NCI-H446 treated with DMSO at 0.1 percent for 48 hours (cell line): ENCODE results near the gene BEND6.
"Not testable (repeated sequence)": the region's sequence is repeated elsewhere in the genome, so short reads cannot be mapped to it uniquely, and the experiment has no call there.

Experiments used
- DNase-seq: peaks from one replicate; lab custom pipeline; 2025; lab: John Stamatoyannopoulos, UW

The BEND6 gene

DNA sequence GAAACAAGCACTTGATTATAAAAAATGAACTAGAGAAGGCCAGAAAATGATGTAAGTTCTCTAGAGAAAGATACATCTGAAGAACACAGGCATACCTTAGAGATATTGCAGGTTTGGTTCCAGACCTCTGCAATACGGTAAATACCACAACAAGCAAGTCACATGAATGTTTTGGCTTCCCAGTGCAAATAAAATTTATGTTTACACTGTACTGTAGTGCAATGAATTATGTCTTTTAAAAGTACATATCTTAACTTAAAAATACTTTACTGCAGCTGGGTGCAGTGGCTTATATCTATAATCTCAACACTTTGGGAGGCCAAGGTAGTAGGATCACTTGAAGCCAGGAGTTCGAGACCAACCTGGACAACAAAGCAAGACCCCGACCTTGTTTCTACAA, 80.6 kb downstream of the BEND6 start:
- no peak for DNase-seq

DNA sequence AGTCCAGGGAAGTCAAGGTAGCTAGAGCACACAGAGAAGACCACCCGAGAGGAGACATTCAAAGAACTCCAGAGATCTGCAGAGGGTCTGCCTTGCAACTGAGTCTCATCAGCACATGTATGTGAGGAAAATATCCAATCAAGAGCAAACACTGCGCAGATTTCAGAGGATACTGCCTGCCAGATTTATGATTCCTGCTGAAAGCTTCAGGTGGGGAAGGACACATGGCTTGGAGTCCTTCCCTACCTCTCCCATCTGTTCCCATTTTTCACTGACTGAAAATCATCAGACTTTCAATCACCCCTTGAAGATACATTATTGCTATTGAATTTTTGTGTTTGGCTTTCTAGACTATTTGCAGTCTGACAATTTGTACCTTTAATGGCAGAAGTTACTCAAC, 84.0 kb downstream of the BEND6 start:
- DNase-seq, result no peak

DNA sequence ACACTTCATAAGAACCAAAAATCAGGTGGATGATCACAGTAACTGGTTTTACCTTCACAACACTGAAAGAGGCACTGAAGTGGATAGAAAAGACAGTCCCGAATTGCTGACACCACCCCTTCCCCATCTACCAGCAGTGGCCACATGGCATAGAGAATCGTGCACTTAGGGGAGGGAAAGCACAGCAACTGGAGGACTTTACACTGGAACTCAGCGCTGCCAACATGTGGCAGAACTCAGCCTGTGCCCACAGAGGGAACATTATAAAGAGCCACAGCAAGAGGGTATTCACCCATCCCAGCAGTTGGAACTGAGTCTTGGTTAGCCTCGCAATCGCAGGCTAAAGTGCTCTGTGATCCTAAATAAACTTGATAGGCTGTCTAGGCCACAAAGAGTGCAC, 85.1 kb downstream of the BEND6 start:
- DNase-seq, result no peak

DNA sequence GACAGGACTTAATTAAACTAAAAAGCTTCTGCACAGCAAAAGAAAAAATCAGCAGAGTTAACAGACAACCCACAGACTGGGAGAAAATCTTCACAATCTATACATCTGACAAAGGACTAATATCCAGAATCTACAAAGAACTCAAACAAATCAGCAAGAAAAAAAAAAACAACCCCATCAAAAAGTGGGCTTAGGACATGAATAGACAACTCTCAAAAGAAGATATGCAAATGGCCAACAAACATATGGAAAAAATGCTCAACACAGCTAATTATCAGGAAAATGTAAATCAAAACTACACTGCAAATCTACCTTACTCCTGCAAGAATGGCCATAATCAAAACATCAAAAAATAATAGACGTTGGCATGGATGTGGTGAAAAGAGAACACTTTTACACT, 89.2 kb downstream of the BEND6 start:
- not testable (repeated sequence) for DNase-seq

DNA sequence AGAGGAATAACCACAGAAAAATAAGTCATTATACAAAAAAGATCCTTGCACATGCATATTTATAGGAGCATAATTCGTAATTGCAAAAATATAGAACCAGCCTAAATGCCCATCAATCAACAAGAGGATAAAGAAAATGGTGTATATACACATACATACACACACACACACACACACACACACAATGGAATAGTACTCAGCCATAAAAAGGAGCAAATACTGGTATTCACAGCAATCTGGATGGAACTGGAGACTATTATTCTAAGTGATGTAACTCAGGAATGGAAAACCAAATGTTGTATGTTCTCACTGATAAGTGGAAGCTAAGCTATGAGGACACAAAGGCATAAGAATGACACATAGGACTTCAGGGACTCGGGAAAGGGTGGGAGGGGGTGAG, 89.7 kb downstream of the BEND6 start:
- no peak for DNase-seq

DNA sequence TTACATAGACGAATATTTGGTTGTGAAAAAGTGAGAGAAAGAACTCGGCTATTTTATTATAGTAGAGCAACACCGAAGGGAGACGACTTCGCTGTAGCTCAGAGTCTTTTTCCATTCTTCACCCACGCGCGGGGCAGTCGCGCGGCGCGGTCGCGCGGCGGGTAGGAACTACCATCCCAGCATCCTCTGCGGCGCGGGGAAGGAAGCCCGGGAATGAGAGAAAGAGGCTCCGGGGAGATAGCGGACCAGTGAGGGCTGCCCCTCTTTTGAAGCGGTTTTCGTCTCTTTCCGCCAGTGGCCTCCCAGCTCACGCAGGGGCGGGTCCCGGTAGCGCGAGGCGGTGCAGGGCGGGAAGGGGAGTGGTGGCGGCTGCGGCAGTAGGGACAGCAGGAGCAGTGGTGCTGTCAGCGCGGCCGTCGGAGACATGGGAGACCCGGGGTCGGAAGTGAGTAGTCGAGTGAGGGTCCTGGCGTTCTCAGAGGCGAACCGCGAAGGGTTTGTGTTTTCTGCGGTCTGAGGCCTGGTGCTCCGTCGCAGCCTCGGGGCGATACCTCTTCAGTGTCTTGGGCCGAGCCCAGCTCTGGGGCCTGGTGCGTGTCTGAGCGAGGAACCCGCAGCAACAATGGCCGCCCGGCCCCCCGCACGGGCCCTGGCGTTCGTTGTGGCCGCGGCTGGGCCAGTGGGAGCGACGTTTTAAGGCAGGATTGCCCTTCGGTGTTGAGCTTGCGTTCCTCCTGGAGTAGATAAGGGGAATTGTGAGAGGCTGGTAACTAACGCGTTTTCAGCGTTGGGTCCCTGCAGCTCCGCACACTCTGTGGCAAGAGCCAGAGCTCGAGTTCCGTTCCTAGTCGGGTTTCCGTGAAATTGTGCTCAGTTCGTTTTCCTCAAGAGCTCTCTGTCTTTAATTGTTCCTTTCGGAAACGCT, 91.7 kb downstream of the BEND6 start, which contains the start of gene KIAA1586:
TSS of gene KIAA1586 (plus strand) at position 362 of the 925 bp plus-strand sequence. CDS start at position 425, 63 bp downstream.
- peak; percentile 91 for DNase-seq

DNA sequence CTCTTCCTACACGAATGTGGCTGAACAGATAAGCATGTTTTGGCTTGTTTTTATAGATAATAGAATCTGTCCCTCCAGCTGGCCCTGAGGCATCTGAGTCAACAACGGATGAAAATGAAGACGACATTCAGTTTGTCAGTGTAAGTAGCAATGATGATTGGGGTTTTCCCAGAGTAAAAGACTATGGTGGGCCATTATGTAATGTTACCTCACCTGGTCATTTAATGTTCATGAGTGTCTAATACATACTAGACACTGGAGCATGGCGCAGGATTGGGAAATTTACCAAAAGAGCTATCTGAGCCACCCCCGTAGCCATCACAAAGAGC, 92.3 kb downstream of the BEND6 start:
- DNase-seq, result not testable (repeated sequence)

DNA sequence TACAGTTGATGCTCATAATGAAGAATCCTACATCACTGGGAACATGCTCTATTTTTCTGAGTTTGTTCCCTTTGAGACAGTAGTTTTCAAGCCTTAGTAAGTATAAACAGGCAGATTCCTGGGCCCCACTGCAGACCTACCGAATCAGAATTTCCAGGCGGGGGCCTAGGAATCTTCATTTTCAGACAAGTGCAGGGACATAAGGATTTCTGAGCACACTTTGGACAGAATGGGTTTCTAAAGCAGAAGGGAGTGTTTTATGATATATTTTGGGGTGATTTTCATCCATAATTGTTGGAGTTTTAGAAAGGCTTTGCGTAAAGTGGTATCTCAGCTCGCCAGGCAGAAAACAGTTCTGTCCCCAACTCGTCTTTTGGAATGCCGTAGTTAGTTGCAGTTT, 93.0 kb downstream of the BEND6 start:
- not testable (repeated sequence) for DNase-seq

DNA sequence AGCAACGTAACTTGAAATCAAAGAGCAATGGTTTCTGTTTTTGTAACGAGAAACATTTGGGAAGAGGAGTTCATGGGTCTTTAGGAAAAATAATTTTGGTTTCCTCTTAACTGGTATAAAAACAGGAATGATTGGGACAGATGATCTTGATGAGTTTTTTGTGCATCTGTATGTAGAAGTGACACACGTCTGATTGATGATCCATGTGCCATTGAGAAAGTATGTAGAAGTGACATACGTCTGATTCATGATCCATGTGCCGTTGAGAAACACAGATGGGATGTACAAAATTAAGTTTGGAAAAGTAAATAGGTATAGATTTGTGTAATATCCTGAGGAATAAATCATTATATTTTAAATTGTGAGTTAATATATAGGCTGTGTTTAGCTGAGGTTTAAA, 93.7 kb downstream of the BEND6 start:
- no peak for DNase-seq

DNA sequence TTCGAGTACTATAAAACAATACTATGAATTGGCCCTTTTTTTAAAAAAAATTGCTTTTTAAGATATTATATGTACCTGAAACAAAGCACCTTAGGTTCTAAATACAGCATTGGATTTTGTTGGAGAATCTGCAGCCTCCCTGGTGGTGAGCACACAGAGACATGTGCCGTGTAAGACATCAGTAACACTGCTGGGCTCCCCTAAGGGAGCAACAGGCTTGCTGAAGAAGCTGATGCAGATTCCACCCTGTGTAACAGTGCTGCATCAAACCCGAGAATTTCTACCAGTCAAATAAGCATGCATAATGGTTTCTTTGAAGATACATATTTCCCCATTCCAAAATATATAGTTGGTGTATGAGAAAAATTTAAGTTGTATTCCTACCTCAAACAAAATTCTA, 108.9 kb downstream of the BEND6 start:
- DNase-seq, result no peak

DNA sequence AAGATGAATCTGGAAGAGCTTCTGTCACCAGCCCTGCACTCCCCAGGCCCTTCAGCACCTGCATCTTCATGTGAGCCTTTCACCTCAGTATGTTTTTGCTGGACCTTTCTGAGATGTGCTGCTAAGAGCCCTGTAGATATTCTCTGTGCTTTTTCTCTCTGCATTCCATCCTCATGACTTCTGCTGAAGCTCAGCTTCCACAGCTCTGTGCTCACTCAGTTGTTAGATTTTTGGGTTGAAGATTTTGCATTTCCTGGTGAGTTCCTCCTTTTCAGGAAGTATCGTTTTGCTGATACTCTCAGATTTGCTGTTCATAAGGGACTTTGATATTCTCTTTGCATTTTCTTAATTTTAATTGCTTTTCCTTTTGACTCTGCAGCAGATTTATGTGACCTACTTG, 109.9 kb downstream of the BEND6 start:
- no peak for DNase-seq

DNA sequence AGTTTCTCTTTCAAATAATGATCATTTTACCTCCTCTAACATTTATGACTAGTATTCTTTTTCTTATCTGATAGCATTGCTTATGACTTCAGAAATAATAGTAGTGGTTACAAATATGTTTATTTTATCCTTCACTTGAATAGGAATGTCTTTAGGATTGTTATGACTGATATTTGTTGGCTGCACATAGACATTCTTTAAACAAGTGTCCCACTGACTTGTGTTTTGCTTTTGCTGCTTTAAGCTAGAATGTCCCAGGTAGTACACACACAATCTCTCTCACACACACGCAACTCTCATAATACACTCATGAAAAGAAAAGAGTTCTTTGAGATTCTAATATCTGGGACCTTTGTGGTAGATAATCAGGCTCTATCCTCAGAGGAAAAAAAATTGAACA, 113.2 kb downstream of the BEND6 start:
- DNase-seq, result no peak

DNA sequence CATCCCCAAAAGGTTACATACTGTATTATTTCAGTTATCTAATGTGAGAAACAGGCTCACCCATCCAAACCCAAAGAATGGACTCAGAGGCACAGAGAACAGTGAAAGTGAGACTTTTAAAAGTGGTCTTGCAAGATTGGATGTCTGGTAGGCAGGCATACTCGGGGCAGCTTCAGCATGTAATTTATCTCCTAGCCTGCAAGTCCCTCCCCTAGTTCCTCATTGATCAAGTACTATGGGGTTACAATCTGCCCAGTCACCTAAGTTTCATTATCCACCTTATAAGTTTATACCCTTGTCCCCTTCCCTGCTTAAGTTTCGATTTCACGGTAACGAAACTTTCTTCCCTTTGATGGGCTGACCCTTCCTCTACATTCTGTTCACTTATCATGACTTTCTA, 114.3 kb downstream of the BEND6 start:
- DNase-seq, result no peak

DNA sequence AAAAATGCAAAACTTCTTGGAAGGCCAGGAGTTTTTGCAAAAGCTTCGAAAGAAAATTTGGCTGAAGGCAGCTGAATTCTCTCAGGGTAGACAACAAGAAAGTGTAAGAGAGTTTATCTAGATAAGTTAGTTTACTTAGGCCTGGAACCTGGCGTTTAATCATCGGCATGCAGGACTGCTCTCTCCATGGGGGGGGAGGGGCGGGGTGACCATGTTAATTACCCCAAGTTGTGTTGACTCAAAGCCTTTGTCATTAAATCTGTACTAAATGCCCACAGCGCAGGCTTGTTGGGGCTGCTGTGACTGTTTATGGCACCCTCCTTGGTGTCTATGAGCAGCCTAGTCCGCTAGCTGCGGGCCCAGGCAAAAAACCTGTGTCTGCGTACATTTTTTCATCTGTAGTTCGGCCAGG, 115.0 kb downstream of the BEND6 start:
- no peak for DNase-seq

DNA sequence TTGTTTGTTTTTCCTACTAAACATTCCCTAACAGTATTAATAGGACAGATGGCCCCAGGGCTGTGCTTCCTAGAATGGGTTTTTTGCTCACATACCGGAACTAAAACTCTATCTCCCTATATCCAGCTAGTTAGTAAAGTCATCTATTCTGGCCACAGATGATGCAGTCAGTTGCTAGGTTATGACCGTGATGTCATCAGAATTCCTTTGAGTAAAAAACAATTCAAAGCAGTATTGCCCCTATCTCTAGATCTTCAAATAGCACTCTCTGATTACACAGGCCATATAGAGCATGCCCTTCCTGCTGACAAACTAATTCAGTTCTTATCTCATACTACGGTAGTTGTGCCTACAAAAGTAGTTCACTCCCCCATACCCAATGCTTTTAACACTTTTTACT, 117.2 kb downstream of the BEND6 start:
- no peak for DNase-seq

DNA sequence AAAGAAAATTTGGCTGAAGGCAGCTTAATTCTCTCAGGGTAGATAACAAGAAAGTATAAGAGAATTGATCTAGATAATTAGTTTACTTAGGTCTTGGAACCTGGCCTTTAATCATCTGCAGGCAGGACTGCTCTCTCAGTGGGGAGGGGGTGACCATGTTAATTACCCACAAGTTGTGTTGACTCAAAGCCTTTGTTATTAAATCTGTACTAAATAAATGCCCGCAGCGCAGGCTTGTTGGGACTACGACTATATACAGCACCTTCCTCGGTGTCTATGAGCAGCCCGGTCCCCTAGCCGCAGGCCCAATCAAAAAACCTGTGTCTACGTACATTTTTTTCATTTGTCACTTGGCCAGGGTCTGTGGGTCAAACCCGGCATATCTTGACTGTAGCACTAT, 119.5 kb downstream of the BEND6 start:
- DNase-seq, result no peak

DNA sequence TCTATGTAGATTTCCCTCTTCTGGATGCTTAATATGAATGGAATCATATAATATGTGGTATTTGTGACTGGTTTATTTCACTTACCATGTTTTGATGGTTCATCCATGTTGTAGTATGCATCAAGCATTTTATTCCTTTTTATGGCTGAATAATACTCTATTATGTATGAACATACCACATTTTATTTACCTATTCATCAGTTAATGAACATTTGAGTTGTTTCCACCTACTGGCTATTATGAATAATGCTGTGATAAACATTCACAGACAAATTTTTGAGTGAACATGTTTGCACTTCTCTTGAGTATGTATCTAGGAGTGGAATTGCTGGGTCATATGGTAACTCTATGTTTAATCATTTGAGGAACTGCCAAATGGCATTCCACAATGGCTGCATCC, 120.2 kb downstream of the BEND6 start:
- no peak for DNase-seq
